Measurements from ENCODE around the gene CDK11A. TPM values are rescaled to one million over a fixed set of nuclear protein-coding genes. Genes with fewer than 3 reads are reported as not detected.
"Not testable (repeated sequence)": the region's sequence is repeated elsewhere in the genome, so short reads cannot be mapped to it uniquely, and the experiment has no call there.

CDK11A gene
- total RNA-seq, 1 donor from 2014 or later = 88.8 TPM

GRCh38 chr1:1687846-1688245, 36.3 kb downstream of the CDK11A start:
- intact Hi-C loops (cut with micrococcal nuclease) = no loop called here

DNA sequence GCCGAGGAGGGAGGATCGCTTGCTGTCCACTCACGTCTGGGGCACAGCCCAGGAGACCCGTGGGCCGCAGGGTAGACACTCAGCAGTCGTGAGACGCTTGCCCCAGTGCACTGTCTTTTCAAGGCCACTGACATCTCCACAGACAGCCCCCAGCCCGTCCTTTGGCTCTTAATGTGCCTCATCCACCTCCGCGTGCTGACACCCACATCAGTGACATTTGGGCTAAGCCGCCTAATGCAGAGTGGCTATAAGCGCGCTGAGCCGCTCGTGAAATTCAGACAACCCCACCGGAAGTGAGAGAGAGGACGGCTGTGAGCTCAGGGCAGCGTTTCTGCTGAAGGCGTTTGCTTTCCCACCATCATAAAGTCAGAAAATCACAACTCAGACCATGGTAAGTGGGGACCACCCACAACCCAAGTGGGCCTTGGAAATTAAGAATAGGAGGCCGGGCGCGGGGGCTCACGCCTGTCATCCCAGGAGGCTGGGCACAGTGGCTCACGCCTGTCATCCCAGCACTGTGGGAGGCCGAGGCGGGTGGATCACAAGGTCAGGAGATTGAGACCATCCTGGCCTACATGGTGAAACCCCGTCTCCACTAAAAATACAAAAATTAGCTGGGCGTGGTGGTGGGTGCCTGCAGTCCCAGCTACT, 40.0 kb downstream of the CDK11A start:
- intact Hi-C loops (cut with micrococcal nuclease) = no loop called here

DNA sequence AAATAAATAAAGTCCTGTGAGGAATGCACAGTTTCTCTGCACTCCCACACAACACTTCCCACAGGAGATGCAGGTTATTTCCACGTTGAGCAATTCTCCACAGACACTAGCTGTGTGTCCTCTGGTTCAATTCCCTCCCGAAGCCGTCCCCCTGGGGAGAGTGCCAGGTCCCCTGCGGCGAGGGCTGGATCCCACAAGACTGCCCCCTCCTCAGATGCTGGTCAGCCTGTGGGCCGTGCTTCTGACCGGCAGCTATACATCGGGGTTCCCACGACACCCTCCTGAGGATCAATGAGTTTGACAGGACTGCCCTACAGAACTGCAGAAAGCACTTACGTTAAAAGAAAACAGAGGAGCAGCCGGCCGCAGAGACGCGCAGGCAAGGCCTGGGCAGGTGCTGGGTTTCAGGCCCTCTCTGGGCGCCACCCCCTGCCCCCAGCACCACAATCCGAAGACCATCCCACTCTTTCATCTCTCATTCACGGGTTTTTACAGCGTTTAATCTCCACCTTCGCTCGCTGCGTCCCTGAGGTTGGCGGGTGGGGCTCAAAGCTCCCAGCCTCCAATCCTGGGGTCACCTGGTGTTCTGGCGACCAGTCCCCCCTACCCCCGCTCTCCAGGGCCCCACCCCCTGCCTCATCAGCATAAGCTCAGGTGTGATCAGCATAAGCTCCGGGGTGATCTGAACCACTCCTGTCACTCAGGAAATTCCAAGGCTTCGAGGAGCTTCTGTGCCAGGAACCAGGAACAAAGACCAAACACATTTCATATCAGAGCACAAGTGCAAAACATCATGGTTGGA, 40.9 kb downstream of the CDK11A start:
- intact Hi-C loops (cut with micrococcal nuclease) = no loop called here

DNA sequence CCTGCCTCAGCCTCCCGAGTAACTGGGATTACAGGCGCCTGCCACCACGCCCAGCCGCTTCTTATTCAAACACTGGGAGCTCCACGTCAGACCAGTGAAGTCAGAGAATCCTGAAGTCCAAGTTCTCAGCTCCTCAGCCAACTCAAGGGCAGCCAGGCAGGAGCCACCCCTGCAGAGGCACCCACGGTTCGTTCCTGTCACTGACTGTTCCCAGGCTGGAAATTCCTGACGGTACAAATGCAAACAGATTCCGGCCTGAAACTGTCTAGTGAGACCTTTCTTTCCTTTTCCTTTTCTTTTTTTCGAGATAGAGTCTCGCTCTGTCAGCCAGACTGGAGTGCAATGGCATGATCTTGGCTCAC, 43.3 kb downstream of the CDK11A start:
- intact Hi-C loops (cut with micrococcal nuclease) = no loop called here

GRCh38 chr1:1680031-1680911, 43.9 kb downstream of the CDK11A start:
- intact Hi-C loops (cut with micrococcal nuclease) = no loop called here

DNA sequence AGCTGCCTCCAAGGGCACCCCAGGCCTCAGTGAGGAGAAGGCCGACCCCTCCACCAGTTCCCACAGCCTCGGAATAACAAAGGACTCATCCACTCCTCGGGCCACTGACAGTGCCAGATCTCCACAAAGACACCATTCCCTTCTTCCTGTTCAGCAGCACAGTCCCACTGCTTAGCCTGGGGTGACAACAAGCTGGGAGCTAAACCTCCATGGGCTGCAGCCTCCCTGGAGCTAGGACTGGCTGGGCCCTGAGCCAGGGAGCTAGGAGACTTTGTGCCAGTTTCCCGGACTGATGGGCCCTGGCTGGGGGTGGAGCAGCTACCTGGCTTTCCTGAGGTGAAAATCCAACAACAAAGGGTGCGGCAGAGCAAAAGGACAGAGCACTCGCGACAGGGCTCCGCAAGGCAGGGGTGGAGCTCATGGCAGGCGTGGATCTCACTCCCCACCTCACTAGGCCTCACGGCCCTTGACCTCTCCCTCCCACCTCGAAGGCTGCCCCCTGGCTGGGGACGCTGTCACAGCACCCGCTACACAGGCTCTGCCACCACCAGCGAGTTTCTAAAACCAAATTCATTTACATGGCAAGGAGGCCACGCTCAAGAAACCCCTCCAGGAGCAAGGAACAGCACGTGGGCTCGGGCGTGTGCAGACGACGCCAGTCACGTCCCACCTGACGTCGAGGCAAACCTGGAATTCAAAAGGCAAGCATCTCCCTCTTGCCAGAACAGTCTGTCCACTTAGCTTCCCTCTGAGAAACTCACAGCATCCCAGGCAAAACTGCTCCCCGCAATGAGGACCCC, 45.4 kb downstream of the CDK11A start:
- intact Hi-C loops (cut with micrococcal nuclease) = no loop called here

DNA sequence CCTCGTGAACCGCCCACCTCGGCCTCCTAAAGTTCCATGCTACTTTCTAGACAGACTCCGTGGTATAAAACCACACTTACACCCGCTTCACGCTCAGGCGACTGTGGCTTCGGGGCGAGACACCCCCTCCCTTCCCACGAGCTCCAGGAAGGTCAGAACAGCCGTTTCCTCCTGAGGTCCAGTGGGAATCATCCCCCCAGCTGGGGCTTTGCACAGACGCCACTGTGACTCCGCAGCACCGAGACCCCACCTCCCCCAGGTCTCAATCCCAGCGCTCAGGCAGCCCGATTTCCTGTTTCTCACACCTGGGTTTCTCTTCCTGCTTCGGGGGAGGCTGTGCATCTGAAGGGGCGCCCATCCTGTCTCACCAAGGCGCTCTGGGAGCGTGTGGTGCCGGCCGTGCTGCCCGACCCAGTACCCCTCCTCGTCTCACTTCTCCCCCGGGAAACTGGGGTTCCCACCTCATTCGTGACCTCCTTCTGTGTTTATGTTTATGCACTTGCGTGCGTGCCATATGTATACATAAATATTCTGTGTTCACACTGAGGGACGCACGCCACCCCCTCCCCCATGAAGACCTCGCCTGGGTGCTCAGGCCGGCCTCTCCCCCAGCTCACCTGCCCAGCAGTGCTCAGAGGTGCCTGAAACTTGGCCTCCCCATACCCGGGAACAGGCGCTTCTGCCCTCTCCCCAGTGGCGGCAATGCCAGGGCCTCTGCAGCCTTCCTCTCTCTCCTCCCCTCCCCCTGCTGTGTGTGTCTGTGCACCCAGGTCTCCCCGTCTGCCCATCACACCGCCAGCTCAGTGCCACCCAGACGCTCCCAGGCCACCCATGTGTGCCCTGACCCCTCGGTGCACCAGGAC, 46.2 kb downstream of the CDK11A start:
- intact Hi-C loops (cut with micrococcal nuclease) = no loop called here

DNA sequence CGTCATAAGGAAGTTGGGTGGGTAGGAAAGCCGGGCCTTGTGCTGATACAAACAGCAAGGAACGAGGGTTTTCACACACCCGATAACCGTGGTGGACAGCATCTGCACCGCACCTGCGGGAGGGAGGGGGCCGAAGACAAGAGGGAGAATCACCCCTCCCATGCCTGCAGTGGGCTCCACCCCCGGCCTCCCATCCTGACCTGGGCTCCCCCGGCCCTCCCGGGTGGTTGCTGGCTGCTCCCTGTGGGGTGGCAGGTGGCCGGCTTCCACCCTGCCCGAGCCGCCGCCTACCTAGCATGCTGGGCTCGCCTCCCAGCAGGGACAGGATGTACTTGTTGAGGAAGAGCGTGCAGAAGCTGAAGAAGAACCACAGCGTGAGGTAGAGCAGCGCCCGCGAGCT, 48.1 kb downstream of the CDK11A start:
- intact Hi-C loops (cut with micrococcal nuclease) = not testable (repeated sequence)

DNA sequence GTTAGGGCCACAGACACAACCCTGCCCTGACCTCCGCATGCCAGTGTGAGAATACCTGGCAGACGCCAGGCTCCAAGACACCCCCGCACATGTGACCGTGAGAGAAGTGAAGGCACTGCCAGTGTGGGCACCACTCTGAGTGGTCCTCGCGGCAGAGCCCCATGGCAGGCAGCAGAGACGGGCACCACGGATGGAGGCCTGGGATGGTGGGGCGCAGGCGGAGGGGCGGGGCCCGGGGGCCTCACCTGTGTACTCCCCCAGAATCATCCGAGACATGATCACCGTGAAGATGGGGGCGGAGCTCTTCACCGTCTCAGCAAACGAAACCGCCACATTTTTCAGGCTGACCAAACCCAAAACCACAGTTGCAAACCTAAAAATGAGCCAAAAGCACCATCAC, 48.9 kb downstream of the CDK11A start:
- intact Hi-C loops (cut with micrococcal nuclease) = not testable (repeated sequence)

DNA sequence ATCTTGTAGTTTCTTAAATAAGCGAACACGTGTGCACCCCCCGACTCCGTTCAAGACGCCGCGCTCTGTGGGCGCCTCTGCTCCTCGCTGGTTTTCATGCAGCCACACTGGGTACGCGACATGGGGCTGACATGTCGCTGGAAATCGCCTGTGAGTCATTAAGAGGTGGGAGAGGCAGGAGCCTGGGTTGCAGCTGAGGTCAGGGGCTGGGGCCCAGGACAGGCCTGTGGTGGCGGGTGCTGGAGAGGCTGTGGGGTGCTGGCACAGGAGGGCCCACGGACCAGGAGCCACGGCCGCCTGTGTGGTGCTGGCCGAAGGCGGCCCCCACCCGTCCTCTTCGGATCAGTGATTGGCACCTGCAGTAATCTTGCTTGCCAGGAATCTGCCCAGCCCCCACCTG, 49.4 kb downstream of the CDK11A start:
- intact Hi-C loops (cut with micrococcal nuclease) = not testable (repeated sequence)

- intact Hi-C loops (cut with micrococcal nuclease) = no loop called here
Measured at GRCh38 chr1:1672181-1672965, 51.8 kb downstream of the CDK11A start.

DNA sequence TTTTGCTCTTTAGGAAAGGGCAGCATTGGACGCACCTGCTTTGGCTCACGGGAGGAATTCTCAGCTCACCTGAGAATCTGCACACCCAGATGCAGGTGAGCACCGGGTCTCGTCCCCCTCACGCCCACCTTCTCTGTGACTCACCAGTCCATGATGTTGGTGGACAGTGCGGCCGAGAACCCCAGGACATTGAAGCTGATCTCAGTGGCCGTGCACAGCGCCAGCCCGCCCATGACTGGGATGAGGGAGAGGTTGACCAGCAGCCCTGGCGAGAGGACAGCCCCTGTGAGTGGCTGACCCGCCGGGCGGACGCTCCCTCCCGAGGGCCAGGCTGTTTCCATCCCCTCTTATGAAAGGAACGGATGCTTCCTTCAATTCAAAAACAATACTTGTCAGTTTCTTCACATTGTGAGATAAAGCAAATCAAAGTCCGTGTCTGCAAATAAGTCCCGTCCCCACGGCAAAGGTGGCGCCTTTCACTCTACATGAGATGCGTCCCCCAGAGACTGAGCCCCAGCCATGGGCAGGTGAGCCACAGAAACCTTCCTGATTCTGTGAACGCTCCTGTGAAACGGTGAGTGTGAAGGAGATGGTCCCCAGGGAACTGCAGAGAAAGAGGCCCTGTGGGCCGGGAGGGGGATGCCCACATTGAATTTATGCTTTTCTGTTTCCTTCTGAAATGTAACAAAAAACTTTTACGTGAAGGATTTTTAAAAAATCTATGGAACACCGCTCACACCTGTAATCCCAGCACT, 52.6 kb downstream of the CDK11A start:
- intact Hi-C loops (cut with micrococcal nuclease) = no loop called here

DNA sequence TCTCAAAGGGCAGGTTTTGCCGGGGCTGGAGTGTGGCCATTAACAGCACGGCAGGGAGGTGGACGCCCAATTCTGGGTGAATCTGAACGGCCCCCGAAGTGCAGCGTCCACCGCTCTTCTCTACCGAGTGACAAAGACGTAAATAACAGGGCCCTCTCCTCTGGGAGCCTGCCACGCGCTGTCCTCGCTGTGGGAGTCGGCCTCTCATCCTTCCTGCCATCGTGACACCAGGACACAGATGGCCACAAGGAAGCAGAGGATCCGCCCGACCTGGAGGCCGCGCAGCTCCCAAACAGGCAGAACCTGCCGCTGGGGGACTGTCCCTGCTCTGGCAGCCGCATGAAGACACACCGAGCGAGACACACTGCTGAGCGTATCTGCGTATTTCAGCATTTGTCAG, 53.3 kb downstream of the CDK11A start:
- intact Hi-C loops (cut with micrococcal nuclease) = no loop called here

- intact Hi-C loops (cut with micrococcal nuclease) = no loop called here
Measured at GRCh38 chr1:1669468-1670440, 54.4 kb downstream of the CDK11A start.

DNA sequence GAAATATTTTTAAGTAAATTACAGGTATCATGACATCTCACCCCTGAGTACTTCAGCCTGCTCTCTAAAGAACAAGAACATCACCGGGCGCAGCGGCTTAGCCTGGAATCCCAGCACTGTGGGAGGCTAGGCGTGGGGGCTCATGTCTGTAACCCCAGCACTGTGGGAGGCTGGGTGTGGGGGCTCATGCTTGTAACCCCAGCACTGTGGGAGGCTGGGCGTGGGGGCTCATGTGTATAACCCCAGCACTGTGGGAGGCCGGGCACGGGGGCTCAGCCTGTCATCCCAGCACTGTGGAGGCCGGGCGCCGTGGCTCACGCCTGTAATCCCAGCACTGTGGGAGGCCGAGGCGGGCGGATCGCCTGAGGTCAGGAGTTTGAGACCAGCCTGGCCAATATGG, 57.6 kb downstream of the CDK11A start:
- intact Hi-C loops (cut with micrococcal nuclease) = no loop called here

GRCh38 chr1:1665815-1666251, 58.3 kb downstream of the CDK11A start:
- intact Hi-C loops (cut with micrococcal nuclease) = no loop called here
